Stimulated activated CD4-positive, alpha-beta T cell treated with anti-CD3 and anti-CD28 coated beads, Interleukin-2, amount 100 ng/mL, for 48 hours (primary cell): ENCODE results near the gene ENTPD1.
A peak's percentile ranks its signal among the peaks of the same experiment; 100 is the strongest.
"Not testable (repeated sequence)": the region's sequence is repeated elsewhere in the genome, so short reads cannot be mapped to it uniquely, and the experiment has no call there.

Experiments
- DNase-seq, 2 donors: peaks; one replicate each; pipeline ENCODE4 v3.0.0-alpha.2; 2020

Gene ENTPD1

DNA sequence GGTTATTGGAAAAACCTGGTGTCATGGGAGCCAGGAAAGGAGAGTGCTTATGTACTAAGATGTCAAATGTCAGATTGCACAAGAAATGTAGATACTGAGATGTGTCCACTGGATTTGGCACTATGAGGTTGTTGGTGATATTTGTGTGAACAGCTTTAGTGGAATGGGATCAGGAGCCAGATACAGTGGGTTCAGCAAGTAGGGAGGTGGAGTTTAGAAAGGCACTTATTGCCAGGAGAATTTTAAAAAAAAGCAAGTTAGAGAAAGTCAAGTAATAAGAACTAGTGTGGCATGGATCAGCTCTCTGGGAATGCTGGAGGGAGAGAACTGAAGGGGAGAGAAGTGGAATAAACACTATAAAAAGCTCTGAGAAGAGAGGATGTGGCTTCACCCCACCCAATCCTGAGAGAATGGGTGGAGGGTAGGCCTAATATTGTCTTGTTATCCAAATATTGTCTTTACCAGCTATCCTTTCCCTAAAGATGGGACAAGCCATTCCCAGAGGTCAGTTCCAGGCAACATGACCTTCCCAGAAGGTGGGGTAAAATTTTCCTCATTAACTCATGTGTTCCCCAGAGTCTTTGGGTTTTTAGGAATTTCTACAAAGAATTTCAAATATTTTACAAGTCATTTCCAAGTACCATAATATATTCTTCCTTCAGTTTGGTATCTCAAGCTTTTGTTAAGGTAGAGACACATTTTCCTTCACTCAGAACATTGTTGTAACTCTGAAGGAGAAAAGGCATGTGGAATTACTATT is 42.3 kb downstream of the ENTPD1 start:
- no peak for DNase-seq

DNA sequence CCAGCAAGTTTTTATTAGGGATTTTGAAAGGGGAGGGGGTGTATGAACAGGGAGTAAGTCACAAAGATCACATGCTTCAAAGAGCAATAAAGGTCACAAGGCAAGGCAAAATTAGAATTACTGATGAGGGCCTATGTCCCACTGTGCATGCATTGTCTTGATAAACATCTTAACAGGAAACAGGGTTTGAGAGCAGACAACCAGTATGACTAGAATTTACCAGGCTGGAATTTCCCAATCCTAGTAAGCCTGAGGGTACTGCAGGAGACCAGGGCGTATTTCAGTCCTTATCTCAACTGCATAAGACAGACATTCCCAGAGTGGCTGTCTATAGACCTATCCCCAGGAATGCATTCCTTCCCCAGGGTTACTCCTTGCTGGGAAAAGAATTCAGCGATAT is 44.3 kb downstream of the ENTPD1 start:
- not testable (repeated sequence) for DNase-seq

DNA sequence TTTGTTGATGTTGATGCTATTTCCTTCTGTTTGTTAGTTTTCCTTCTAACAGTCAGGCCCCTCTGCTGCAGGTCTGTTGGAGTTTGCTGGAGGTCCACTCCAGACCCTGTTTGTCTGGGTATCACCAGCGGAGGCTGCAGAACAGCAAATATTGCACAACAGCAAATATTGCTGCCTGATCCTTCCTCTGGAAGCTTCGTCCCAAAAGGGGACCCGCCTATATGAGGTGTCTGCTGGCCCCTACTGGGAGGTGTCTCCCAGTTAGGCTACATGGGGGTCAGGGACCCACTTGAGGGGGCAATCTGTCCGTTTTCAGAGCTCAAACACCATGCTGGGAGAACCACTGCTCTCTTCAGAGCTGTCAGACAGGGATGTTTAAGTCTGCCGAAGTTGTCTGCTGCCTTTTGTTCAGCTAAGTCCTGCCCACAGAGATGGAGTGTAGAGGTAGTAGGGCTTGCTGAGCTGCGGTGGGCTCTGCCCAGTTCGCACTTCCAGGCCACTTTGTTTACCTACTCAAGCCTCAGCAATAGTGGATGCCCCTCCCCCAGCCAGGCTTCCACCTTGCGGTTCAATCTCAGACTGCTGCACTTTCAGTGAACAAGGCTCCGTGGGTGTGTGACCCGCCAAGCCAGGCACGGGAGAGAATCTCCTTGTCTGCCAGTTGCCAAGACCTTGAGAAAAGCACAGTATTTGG is 50.9 kb downstream of the ENTPD1 start:
- DNase-seq = not testable (repeated sequence)

DNA sequence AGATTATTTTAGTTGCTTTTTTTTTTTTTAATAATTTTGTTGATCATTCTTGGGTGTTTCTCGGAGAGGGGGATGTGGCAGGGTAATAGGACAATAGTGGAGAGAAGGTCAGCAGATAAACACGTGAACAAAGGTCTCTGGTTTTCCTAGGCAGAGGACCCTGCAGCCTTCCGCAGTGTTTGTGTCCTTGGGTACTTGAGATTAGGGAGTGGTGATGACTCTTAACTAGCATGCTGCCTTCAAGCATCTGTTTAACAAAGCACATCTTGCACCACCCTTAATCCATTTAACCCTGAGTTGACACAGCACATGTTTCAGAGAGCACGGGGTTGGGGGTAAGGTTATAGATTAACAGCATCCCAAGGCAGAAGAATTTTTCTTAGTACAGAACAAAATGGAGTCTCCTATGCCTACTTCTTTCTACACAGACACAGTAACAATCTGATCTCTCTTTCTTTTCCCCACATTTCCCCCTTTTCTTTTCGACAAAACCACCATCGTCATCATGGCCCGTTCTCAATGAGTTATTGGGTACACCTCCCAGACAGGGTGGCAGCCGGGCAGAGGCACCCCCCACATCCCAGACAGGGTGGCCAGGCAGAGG is 52.8 kb downstream of the ENTPD1 start:
- DNase-seq = not testable (repeated sequence)

DNA sequence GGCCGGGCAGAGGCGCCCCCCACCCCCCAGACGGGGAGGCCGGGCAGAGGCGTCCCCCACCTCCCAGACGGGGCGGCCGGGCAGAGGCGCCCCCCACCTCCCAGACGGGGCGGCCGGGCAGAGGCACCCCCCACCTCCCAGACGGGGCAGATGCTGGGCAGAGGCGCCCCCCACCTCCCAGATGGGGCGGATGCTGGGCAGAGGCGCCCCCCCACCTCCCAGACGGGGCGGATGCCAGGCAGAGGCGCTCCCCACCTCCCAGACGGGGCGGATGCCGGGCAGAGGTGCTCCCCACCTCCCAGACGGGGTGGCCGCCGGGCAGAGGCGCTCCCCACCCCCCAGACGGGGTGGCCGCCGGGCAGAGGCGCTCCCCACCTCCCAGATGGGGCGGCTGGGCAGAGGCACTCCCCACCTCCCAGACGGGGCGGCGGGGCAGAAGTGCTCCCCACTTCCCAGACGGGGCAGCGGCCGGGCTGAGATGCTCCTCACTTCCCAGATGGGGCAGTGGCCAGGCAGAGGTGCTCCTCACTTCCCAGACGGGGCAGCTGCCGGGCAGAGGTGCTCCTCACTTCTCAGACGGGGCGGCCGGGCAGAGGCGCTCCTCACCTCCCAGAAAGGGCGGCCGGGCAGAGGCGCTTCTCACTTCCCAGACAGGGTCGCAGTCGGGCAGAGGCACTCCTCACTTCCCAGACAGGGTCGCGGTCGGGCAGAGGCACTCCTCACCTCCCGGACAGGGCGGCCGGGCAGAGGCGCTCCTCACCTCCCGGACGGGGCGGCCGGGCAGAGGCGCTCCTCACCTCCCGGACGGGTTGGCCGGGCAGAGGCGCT is 53.6 kb downstream of the ENTPD1 start:
- DNase-seq = no peak

DNA sequence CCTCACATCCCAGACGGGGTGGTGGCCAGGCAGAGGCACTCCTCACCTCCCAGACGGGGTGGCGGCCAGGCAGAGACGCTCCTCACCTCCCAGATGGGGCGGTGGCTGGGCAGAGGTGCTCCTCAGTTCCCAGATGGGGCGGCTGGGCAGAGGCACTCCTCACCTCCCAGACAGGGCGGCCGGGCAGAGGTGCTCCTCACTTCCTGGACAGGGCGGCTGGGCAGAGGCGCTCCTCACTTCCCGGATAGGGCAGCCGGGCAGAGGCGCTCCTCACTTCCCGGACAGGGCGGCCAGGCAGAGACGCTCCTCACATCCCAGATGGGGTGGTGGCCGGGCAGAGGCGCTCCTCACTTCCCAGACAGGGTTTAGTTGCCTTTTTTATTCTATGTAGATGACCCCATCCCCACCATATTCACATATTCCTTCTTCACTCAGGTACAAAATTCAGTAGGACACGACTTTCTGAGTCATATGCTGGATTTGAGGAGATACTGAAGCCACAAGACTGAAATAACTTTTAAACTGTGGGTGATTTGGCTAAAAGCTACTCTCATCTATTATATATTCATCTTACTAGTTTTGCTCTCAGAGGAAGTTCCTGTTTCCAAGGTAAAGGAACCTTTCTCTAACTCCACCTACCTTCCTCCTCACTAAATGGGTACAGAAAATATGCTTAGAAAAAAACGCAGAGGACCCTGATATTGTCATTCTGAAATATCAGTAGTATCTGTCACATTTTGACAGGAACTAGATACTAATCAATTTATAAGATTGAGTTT is 54.4 kb downstream of the ENTPD1 start:
- DNase-seq = no peak

DNA sequence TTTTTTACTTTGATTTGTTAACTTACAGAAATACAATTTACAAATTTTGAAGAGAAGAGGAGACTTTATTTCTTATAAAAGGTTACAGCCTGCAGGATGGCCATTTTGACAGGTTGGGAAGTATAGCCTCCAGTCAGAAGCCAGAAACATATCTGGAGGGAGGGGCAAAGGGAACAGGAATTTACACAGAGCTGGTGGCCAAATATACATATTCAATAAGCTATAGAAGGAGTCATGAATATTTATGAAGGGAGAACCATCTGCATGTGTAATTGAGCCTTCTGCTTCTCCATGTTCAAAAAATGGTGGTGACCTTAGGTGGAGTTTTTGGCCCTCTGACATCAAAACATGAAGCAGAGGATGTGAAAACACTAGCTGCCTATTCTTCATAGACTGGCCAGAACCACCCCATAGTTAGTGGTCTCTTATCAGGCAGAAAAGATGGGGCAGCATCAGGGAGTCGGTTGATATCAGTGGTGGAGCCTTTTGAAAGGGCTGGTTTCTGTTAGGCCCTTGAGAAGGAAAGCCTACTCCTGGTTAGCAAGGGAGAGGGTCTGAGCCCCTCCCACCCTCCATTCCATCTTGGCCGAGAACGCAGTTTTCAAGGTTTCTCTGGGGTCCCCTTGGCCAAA is 57.2 kb downstream of the ENTPD1 start:
- DNase-seq = no peak

DNA sequence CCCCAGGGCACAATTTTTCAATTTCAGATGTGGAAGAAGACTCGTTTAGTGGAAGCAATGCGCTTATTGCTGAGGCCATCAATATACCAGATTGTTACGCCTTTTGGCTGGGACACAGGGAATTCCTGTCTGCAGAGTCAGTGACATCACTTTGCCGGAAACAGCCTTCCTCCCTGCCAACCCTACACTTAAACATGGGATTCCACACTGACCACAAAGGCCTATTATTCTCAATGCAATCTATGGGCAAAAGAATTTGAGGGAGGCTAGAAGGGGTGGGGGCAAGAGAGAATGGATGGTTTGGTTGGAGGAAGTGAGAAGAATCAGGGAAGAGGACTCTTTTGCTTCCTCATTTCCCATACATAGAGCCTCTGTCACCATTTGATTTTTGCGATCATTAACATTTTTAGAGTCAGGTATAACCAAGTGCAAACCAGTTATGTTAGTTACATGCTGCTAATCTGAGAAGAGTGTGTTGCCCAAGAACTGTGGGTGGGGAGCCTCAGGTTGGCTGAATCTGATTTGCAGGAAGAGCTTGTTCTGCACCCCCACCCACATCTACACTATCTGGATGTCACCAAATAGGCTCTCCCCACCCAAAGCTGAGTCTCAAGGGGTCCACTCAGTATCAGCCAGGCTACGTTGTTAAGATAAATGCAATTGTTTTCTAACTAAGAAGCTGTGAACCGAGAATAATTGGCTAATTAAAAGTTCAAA is 58.2 kb downstream of the ENTPD1 start:
- no peak for DNase-seq

DNA sequence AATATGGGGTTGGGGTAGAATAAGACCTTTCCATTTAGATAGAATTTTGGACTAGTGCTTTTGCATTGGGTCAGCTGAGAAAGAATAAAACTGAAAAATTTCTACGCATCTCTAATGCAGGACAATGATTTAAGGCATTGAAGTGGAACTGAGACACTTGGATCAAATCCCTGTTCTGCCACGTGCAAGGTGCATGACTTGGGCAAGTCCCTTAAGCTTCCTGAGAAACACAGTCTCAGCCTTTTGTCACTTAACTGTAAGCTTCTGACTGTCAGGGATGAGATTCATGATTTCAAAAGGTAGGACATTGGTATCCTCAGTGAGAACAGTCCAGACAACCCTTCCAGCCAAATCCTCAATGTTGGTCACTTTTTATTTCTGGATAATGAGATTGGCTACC is 59.2 kb downstream of the ENTPD1 start:
- DNase-seq = no peak

DNA sequence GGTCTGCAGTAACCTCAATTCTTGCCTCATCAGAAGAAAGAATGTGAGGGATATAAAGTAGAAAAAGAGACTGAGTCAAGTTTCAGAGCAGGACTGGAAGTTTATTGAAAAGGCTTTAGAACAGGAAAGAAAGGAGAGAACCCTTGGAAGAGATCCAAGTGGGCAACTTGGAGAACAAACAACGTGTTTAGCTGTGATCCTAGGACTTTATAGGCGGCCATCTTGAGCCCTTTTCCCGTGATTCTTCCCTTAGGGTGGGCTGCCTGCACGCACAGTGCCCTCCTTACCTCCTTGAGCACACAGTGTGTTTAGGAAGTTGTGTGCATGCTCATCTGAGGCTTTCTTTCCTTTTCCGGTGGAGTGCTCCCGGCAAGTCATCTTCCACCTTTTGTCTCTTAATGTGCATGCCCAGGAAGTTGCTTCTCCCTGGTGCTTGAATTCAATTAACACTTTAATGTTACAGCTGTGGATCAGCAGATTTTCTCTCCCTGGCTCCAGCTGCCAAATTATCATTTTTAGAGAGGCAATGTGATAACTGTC is 59.8 kb downstream of the ENTPD1 start:
- no peak for DNase-seq

DNA sequence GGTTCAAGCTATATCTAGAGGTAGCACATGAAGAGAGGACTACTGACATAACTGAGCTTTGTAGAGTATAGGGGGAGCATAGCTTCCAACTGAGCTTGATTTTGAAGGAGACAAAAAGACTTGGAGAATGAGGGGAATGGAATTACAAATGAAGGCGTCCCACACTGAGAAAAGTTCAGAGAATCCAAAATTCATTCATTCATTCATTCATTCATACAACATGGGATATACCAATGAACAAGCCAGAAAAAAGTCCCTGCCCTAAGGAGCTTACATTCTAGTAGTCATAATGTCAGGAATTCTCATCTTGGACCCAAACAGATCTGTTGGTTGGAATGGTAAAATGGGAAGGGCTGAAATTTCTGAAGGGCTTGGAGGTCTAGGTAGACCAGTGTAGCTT is 62.0 kb downstream of the ENTPD1 start:
- no peak for DNase-seq

DNA sequence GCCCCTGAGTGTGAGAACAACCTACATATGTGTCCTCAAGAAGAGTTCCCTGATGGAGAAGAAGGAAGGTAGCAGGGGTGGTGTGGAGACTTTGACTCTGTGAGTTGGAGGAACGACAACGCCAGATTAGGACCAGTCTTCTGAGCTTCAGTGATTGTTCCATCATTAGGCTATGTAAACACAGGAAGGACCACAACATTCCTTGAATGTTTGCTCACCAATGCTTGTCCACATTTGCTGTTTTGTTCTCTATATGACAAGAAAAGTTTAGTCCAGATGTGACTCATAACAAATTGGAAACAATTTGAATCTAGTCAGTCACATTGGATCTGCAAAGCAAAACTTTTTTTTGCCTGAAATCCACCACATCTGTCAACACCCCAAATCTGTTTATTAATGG is 62.7 kb downstream of the ENTPD1 start:
- no peak for DNase-seq

DNA sequence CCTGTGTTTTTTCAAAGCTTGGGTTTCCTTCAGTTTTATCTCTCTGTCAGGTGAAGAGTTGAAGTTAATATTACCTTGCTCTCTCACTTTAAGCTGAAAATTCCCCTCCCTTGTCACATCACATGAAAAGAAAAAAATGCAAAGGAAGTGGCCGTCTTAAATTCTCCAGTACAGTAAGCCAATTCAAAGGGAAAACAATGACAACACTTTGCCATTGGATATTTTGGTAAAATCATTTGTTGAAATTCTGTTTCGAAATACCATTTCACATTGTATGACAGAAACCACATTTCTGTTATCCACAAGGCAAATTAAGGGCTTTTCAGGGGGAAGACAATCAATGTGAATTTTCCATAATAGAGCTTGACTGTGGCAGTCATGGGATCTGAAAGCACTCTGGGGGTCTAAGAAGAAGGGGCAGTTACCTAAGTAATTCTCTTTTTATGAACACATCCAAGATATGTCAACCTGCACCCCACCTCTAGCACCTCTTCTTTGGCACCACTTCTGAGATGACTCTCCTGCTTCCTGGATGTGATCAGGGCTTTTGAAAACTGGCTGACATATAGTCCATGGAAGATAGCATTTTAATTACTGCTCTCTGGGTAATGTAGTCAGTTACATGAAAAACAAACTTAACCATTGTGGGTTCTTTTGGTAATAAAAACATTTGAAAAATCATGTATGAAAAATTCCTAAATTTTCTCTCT is 63.8 kb downstream of the ENTPD1 start:
- DNase-seq = no peak

DNA sequence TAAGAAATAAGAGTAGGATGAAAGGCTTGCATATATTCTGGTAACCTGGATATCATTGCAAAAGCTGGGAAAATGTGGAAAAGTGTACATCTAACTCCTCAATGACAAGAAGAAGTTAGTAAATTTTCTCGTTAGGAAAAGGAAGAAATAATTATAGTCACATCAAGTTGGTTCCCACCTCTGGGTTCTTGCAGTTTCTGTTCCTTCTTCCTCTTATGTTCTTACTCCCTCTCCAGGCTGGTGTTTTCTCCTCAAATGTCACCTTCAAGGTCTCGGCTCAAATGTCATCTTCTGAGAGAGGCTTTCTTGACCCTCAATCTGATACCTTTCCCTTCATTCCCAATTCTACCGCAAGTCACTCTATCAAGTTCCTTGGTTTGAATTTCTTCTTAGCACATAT is 64.4 kb downstream of the ENTPD1 start:
- no peak for DNase-seq

DNA sequence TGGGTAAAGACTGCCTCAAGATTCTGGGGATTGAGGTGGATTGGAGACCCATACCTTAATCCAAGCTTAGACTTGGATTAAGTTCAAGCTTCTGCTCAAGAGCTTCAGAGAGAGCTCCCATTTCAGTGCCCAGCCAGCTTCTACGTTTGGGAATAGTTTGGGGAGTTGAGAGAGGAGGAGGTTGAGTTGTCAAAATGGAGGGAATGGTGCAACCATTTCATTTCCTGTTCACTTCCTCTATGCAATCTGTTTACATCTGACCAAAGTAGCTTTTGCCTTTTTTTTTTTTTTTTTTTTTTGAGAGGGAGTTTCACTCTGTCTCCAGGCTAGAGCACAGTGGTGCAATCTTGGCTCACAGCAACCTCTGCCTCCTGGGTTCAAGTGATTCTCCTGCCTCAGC is 65.8 kb downstream of the ENTPD1 start:
- no peak for DNase-seq

DNA sequence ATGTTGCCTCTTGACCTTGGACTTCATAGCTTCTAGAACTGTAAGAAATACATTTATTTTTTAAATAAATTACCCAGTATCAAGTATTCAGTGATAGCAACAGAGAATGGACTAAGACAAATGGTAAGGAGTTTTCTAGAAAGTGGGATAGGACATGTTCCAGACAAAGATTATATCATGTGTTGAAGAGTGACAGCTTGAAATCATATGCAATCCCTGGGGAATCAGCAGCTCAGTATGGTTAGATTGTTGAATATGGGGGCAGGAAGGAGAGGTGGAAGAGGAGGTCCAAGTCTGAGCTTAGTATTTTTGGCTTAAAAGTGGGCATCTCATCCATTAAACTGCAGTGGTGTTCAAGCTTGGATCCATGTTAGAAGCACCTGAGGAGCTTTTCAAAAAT is 74.1 kb downstream of the ENTPD1 start:
- no peak for DNase-seq

DNA sequence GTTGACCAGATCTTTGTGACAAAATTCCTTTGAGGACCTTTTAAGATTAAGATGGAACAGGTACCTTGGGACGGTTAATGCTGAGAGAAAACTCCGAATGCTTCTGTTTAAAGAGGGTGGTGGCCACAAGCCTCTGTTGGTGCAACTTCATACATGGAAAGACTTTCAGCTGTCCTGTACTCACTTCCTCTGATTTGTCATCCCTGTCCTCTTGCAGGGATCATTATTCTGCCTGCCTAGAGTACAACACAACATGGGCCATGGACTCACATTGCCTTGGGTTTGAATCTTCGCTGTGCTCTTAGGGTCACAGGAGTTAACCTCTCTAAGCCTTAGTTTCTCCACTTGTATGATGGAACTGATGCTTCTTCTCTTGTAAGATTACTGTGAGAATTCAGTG is 75.1 kb downstream of the ENTPD1 start:
- no peak for DNase-seq

DNA sequence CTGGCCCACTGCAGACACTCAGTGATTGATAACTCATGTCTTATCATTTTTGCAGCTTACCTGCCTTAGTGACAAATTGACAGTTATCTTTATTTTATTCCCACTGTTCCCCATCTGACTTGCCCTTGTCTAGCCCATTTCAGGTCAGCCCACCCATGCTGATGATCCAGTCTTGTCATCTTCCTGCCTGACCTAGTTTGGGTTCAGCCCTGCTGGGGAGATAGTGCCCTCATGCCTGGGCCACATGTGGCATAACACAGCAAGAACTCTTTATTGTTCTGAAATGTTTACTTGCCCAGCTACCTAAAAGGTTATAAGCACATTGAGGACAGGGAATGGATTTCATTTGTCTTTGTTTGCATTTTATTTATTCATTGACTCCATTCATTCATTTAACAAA is 75.6 kb downstream of the ENTPD1 start:
- DNase-seq = no peak

DNA sequence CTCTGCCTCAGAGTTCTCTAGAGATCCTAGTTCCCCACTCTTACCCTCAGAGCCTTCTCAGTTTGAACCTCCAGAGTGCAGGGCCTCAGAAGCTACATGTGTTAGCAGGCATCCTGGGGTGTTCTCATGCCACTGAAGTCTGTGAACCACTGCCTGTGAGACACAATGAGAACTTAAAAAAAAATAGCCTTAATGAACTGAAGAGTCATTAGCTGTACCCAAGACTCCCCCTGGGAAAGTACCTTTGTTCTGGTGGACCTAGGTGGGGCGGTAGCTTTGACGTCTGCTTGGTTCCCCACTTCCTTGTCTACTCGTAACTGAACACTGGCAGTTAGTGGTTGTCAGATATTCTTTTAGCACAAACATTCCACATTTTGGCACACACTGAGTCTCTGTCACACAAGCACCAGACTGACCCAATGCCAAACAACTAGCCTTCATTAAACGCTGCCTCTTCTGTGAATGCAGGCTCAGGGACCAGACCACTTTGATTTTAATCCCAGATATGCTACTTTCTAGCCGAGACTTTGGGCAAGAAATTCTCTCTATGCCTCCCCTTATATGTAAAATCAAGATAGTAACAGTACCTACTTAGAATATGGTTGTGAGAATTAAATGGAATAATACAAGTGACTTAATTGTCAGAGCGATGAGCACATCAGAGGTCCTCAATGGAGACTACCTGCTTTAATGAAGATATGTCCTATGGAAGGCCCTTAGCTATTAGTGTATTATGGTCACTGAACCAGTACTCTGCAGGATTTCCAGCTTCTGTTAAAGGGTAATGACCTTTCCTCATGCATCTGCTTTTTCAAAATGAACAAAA is 76.5 kb downstream of the ENTPD1 start:
- DNase-seq = peak; percentile 3 to 23
